Panc1 (cell line): ENCODE data around the gene PPP1CC.

Experiments used
- POLR2AphosphoS5 ChIP-seq: IDR thresholded peaks from 2 replicates; pipeline ENCODE4 v1.6.1; 2012; ENCODE audit warnings: mild to moderate bottlenecking, low read depth, low read length, moderate library complexity
- SIN3A ChIP-seq: IDR thresholded peaks from 2 replicates; pipeline ENCODE4 v1.6.1; 2012; ENCODE audit warnings: low read depth, mild to moderate bottlenecking, low read length, moderate library complexity, borderline replicate concordance; ENCODE audit not compliant: insufficient read depth
- TCF7L2 ChIP-seq: IDR thresholded peaks from 2 replicates; pipeline ENCODE4 v1.6.1; 2011; ENCODE audit warnings: mild to moderate bottlenecking, low read depth, low read length, inconsistent platforms
- TF ChIP-seq, protein P1 (sequence below): fragments of 450-650 bp; IDR thresholded peaks from 2 replicates; pipeline ENCODE4 v1.5.1; 2017; ENCODE audit warnings: mild to moderate bottlenecking
- TF ChIP-seq, protein P2 (sequence below), 2 experiments: IDR thresholded peaks; 2 replicates each; pipeline ENCODE4 v1.6.1; 2011 to 2012; ENCODE audit warnings: low read depth in 2 of 2, control low read depth in 1 of 2, low read length in 1 of 2, mild to moderate bottlenecking in 1 of 2, moderate library complexity in 1 of 2; ENCODE audit not compliant: insufficient read depth in 1 of 2

DNA sequence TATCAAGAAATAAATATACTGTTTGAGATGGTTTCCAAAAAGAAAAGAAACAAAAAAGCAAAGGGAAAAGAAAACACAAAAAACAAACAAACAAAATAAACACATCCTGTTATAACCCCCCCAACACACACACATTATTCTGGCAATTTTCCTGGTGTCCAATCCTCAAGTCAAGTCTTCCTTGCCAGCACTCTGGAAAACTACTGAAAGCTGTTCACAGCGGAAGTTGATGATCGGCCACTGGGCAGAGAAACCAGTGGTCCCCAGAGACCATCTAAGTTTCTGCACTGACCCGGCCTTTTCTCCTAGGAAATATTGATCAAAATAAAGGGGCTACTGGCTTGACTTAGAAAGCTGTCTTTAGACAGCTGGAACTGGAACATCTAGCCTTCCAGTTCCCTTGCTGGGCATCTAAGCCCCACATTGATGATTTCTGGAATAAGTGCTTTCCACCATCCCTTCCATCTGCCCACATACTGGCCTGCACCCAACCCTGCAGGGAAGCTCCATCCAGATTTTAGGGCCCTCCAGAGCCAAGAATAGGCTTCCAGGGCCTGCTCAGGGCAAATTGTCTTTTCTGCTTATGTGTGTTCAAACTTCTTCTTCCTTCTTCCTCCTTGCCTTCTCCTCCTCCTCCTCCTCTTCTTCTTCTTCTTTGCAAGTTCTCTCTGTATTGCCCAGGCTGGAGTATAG is 11.6 kb upstream of the PPP1CC start:
- TF ChIP-seq, protein P1, sequence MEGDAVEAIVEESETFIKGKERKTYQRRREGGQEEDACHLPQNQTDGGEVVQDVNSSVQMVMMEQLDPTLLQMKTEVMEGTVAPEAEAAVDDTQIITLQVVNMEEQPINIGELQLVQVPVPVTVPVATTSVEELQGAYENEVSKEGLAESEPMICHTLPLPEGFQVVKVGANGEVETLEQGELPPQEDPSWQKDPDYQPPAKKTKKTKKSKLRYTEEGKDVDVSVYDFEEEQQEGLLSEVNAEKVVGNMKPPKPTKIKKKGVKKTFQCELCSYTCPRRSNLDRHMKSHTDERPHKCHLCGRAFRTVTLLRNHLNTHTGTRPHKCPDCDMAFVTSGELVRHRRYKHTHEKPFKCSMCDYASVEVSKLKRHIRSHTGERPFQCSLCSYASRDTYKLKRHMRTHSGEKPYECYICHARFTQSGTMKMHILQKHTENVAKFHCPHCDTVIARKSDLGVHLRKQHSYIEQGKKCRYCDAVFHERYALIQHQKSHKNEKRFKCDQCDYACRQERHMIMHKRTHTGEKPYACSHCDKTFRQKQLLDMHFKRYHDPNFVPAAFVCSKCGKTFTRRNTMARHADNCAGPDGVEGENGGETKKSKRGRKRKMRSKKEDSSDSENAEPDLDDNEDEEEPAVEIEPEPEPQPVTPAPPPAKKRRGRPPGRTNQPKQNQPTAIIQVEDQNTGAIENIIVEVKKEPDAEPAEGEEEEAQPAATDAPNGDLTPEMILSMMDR = no peak
- TF ChIP-seq, protein P2, sequence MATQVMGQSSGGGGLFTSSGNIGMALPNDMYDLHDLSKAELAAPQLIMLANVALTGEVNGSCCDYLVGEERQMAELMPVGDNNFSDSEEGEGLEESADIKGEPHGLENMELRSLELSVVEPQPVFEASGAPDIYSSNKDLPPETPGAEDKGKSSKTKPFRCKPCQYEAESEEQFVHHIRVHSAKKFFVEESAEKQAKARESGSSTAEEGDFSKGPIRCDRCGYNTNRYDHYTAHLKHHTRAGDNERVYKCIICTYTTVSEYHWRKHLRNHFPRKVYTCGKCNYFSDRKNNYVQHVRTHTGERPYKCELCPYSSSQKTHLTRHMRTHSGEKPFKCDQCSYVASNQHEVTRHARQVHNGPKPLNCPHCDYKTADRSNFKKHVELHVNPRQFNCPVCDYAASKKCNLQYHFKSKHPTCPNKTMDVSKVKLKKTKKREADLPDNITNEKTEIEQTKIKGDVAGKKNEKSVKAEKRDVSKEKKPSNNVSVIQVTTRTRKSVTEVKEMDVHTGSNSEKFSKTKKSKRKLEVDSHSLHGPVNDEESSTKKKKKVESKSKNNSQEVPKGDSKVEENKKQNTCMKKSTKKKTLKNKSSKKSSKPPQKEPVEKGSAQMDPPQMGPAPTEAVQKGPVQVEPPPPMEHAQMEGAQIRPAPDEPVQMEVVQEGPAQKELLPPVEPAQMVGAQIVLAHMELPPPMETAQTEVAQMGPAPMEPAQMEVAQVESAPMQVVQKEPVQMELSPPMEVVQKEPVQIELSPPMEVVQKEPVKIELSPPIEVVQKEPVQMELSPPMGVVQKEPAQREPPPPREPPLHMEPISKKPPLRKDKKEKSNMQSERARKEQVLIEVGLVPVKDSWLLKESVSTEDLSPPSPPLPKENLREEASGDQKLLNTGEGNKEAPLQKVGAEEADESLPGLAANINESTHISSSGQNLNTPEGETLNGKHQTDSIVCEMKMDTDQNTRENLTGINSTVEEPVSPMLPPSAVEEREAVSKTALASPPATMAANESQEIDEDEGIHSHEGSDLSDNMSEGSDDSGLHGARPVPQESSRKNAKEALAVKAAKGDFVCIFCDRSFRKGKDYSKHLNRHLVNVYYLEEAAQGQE (IDR thresholded peaks at IDR 0.05; ENCODE audit: insufficient read depth in 1 of 2, low read depth in 2 of 2, low read length in 1 of 2) = no peak
- no peak for TF ChIP-seq SIN3A
- TF ChIP-seq POLR2AphosphoS5 = no peak
- TF ChIP-seq TCF7L2 = no peak
